HG03045 (cell line): ENCODE results near the gene RSRC1.
A peak's percentile ranks its signal among the peaks of the same experiment; 100 is the strongest.

Experiments used
- ATAC-seq: cut with Tn5 transposase; IDR thresholded peaks from one replicate; pipeline ENCODE4 v1.9.1; 2021; ENCODE audit warnings: mild to moderate bottlenecking, moderate library complexity; ENCODE audit not compliant: unreplicated experiment

The RSRC1 gene

GRCh38 chr3:158127250-158128219 lies 17.6 kb downstream of the RSRC1 start:
- ATAC-seq, result no peak

DNA sequence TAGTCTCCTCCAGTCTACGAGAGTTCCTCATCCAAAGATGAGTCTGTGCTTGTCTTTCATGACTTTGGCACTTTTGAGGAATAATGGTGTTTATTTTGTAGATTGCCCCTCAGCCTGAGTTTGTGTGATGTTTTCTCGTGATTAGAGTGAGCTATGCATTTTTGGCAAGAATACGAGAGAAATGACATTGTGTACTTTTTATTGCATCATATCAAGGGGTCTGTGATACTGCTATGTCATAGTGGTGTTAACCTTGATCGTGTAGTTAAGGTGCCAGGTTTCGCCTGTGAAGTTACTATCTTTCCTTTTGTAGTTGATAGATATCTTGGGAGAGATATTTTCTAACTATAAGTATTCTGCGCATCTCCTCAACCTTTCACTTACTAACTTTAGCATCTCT lies 18.9 kb downstream of the RSRC1 start:
- no peak for ATAC-seq

GRCh38 chr3:158134363-158134762 lies 24.5 kb downstream of the RSRC1 start:
- no peak for ATAC-seq

DNA sequence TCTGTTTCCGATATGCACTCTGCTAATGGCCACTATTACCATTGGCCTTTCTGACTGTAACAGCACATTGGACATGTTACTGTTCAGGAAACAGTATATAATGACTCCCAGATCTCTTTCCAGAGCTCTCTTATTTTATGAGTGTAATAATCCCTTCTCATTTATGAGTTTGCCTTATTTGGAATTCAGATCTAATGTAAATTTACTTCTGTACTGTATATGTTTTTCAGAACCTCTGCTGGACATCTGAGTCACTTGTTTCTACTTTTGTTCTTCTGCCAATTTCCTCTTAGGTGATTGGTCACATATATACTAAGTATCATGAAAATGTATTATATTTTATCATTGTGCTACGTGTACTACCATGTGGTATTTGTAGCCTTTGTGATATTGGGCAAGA lies 30.5 kb downstream of the RSRC1 start:
- no peak for ATAC-seq

DNA sequence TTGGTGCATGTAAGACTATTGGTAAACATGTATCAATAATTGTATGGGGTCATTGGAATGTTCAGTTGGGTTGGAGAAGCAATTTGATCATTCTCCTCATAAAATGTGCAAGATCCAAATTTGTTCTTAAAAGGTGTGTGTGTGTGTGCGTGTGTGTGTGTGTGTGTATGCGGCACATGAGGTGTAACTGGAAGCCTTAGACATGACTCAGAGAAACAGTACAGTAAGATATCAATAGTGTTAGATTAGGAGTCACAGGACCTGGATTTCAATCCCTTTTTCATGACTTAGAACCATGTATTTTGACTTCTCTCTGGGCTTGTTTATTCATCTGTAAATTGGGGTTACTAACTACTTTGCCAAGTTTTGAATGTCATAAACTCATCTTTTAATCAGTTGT lies 38.3 kb downstream of the RSRC1 start:
- no peak for ATAC-seq

- ATAC-seq, result no peak
These were observed 42.3 kb downstream of the RSRC1 start for GRCh38 chr3:158152186-158152585.

- no peak for ATAC-seq
These were observed 49.1 kb downstream of the RSRC1 start for GRCh38 chr3:158158969-158159368.

GRCh38 chr3:158159714-158160113 lies 49.8 kb downstream of the RSRC1 start:
- no peak for ATAC-seq

DNA sequence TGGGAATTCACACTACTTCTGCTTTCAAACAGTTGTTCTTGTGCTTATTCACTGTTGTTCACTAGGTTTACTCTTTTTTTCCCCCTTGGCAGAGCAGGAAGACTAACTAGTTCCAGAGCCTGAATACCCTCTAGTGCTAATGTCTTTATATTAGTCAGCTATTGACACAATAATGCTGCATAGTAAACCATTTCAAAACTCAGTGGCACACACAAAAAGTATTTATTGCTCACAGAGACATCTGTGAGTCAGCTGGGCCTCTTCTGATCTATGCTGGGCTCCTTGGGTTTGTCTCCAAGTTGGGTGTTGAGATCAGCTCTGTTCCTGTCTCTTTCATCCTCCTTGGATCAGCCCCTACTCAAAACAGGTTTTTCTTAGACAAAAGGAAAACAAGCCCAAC lies 51.1 kb downstream of the RSRC1 start:
- no peak for ATAC-seq

- no peak for ATAC-seq
These were observed 55.3 kb downstream of the RSRC1 start for GRCh38 chr3:158165141-158165655.

- ATAC-seq, result no peak
These were observed 55.8 kb downstream of the RSRC1 start for GRCh38 chr3:158165730-158166129.

- ATAC-seq, result no peak
These were observed 56.3 kb downstream of the RSRC1 start for GRCh38 chr3:158166223-158166622.

DNA sequence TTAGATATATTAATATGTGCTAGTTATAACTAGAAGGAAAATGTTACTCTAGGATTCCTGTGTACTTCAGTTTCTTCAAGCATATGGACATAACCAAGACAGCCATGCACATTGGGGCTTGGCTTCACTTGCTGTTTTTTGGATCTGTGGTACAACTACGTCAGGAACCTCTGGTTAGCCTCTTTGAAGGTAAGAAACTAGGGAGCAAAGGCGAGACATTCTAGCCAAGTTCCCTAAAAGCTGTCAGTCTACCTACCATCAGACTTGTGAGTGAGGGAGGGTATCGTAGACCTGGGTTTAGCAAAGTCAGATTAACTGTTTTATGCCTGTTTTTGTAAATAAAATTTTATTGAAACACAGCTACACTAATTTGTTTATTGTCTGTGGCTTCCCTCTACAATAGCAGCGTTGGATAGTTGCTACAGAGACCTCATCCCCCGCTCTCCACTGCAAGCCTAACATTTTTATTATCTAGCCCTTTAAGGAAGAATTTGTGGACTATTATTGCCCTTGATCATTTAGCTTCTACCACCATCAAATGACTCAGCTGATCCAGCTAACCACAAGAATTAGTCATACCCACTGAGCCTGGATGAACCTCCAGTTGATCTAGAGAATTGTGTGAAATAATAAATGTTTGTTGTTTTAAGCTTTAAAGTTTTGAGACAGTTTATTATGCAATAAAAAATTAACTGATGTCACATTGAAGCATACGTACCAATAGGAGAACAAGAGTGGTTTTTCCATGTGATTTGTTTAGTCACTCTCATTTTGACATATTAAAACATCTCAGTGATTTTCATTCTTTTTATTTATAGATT lies 58.1 kb downstream of the RSRC1 start:
- ATAC-seq, result no peak

GRCh38 chr3:158169091-158169491 lies 59.2 kb downstream of the RSRC1 start:
- no peak for ATAC-seq

DNA sequence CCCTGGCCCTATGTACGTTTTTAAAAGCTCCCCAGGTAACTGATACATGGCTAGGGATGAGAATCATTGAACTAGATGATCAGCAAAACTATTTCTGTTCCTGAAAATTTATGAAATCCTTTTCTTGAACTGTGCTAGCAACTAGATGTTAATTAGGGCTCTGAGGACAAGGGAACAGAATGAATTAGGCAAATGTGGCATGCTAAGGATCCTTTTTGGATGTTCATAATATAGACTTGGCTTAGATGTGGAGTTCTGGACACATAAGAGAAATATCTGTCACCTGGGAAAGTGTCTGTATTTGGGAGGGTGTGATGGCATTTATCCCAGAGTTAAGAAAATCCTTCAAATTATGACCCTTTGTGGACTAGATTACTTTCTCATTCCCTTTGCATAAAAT lies 71.2 kb downstream of the RSRC1 start:
- no peak for ATAC-seq

DNA sequence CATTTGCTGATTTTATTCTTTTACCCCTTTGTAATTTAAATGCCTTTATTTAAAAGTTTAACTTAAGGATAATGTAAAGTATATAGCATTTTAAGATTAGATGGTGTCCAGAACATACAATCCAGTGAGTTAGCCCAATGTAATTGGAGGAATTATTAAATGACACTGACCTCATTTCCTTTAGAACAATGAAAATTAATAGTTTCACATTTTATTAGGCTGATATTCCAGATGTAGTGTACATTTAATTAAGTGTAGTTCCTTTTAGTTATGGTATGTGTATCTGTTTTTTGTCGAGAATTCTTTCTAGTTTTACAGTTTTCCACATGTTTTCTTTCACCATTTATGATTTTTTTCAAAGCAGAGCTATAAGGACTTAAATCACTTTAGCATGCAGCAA lies 75.8 kb downstream of the RSRC1 start:
- no peak for ATAC-seq

GRCh38 chr3:158200955-158201354 lies 91.1 kb downstream of the RSRC1 start:
- no peak for ATAC-seq

DNA sequence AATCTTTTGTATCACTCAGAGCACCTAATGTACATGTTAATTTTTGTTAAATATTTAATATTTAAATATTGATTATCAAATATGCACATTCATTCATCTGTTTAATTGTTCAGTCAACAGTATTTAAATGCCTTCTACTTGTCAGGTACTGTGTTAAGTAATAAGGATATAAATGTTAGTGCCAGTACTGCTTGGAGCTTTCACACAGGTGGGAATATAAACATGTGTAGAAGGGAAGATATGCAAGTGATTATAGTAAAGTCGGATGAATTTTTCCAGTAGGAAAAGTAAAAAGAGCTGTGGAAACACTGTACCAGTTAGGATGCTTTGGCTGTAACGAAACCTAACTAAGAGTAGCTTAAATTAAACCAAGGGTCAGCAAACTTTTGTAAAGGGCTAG lies 95.4 kb downstream of the RSRC1 start:
- ATAC-seq, result no peak

DNA sequence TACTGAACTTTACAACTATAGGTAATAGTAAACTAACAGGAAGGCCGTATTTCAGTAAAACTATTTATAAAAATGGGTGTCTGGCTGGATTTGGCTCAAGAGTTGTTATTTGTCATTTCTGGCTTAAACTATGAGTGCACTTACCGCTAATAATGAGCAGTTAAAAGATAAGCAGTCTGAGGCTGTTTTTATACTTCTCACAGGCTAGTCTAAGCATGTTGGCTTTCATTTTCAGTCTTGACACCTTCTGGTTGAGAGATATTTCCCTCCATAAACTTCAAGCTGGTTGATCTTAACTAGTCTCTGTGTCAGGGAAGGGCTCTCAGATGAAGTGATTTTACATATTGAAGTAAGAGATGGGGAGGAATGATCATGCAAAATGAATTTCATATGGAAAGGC lies 96.1 kb downstream of the RSRC1 start:
- ATAC-seq, result peak; percentile 87

GRCh38 chr3:158210067-158210466 lies 100.2 kb downstream of the RSRC1 start:
- no peak for ATAC-seq

DNA sequence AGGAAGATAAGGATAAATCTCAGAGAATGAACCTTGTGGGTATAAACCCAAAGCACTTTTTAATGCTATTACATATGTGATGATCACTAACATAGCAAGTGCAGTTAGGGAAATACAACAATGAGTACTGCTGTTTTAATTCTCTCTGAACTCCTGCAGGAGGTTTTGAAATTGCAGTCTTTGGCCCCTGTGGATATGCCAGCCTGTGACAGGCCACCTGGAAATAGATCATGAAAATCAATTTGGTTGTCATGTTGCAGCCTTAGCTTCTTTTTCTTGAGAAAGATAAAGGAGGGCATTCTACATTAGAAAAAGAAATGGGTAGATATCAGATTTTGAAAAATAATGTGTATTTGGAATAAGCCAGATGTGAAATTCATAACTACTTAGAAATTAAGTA lies 103.6 kb downstream of the RSRC1 start:
- no peak for ATAC-seq

GRCh38 chr3:158217992-158218391 lies 108.1 kb downstream of the RSRC1 start:
- no peak for ATAC-seq
